AG04450 (cell line): Measurements from ENCODE around the gene CTBP1. TPM values are rescaled to one million over a fixed set of nuclear protein-coding genes. Genes with fewer than 3 reads are reported as not detected.

Experiments
- CTCF ChIA-PET: fragments of 300-600, 350-600 bp; formaldehyde crosslinking; extraction: SDS; loops from one replicate; lab custom pipeline; 2022; ENCODE audit warnings: antibody characterized with exemption, inconsistent platforms; lab: Charles Lee
- POLR2A ChIA-PET: fragments of 350-600 bp; formaldehyde crosslinking; extraction: SDS; loops from one replicate; lab custom pipeline; 2021; ENCODE audit warnings: antibody characterized with exemption, inconsistent platforms; lab: Yijun Ruan, JAX
- DNase-seq: peaks from one replicate; pipeline ENCODE4 v3.0.0-alpha.2; 2011; ENCODE audit warnings: low read depth, low spot score
- H3K27ac ChIP-seq: one replicate; pipeline ENCODE4 v1.5.1; 2012; ENCODE audit warnings: low read depth, low read length, control low read depth
- H3K27me3 ChIP-seq: one replicate; pipeline ENCODE4 v1.6.0; 2012; ENCODE audit warnings: low read length; ENCODE audit not compliant: control insufficient read depth, insufficient read depth
- H3K4me3 ChIP-seq: 2 replicates; pipeline ENCODE4 v1.5.1; 2011; ENCODE audit warnings: mild to moderate bottlenecking, low read depth, low read length, control low read depth
- H3K9me3 ChIP-seq: 2 replicates; pipeline ENCODE4 v1.5.1; 2012; ENCODE audit warnings: low read length; ENCODE audit not compliant: control insufficient read depth, insufficient read depth
- CTCF ChIP-seq: IDR thresholded peaks from 2 replicates; pipeline ENCODE4 v1.5.1; 2011; ENCODE audit warnings: low read depth, low read length, control low read depth, inconsistent platforms
- polyA plus RNA-seq: library from polyadenylated mRNA; depleted of rRNA; stranded (reverse); fragments of >200 nt; gene quantifications from 2 replicates; pipeline ENCODE4 v1.2.3, GENCODE V29; 2011

Gene CTBP1
- polyA plus RNA-seq, 1 experiment: 72.6 TPM

GRCh38 chr4:1246901-1247863, 1.7 kb downstream of the CTBP1 start:
- ChIA-PET POLR2A (interaction anchor here (4.7 kb wide), 1 partner anchor 100 kb away, joined by 33 read pairs; the partner anchor contains the start of gene UVSSA), CTCF (no interaction called here)
- Histone ChIP-seq H3K27me3 (no peaks in the 10 kb centered on the region), H3K9me3 (peaks cover 27% of the 10 kb centered on the region), H3K27ac (peak overlapping the region; percentile 86), H3K4me3 (peak overlapping the region; percentile 72)
- TF ChIP-seq CTCF: no peak
- DNase-seq: no peak

- H3K9me3 ChIP-seq: peaks cover 18% of the 10 kb centered on the region
- POLR2A ChIA-PET: no interaction called here
- DNase-seq: no peak
- CTCF ChIA-PET: no interaction called here
- H3K27ac ChIP-seq: peak overlapping the region; percentile 52
- H3K27me3 ChIP-seq: no peaks in the 10 kb centered on the region
- H3K4me3 ChIP-seq: peak overlapping the region; percentile 72
- TF ChIP-seq CTCF: no peak
These were observed 2.6 kb downstream of the CTBP1 start for GRCh38 chr4:1246111-1246881.

GRCh38 chr4:1245481-1246051, 3.4 kb downstream of the CTBP1 start:
- Histone ChIP-seq H3K4me3 (no peak overlapping the region), H3K9me3 (peaks cover 11% of the 10 kb centered on the region), H3K27ac (no peak overlapping the region), H3K27me3 (no peaks in the 10 kb centered on the region)
- CTCF ChIA-PET: no interaction called here
- POLR2A ChIA-PET: no interaction called here
- DNase-seq: no peak
- no peak for TF ChIP-seq CTCF

- CTCF ChIA-PET: no interaction called here
- H3K4me3 ChIP-seq: no peak overlapping the region
- TF ChIP-seq CTCF: no peak
- POLR2A ChIA-PET: no interaction called here
- H3K27me3 ChIP-seq: no peaks in the 10 kb centered on the region
- no peak overlapping the region for H3K27ac ChIP-seq
- peaks cover 6% of the 10 kb centered on the region for H3K9me3 ChIP-seq
- DNase-seq: no peak
These were observed 3.9 kb downstream of the CTBP1 start for GRCh38 chr4:1244978-1245471.
